Coronary artery (tissue), 2 donors: ENCODE measurements around the gene SCYL2.

Experiments used
- DNase-seq: peaks from one replicate; pipeline ENCODE4 v3.0.0-alpha.2; 2017; ENCODE audit warnings: low spot score
- H3K27ac ChIP-seq, 2 donors: fragments of 200-600 bp; sonication (generic); one replicate each; pipeline ENCODE4 v1.5.1; 2016 to 2019
- H3K4me3 ChIP-seq: fragments of 200-600 bp; sonication (generic); 2 replicates; pipeline ENCODE4 v1.5.1; 2016; ENCODE audit warnings: mild to moderate bottlenecking, moderate library complexity
- TF ChIP-seq, protein P1 (sequence below): fragments of 200-600 bp; sonication (generic); IDR thresholded peaks from one replicate; pipeline ENCODE4 v1.5.1; 2019; ENCODE audit warnings: antibody characterized with exemption

SCYL2 gene

DNA sequence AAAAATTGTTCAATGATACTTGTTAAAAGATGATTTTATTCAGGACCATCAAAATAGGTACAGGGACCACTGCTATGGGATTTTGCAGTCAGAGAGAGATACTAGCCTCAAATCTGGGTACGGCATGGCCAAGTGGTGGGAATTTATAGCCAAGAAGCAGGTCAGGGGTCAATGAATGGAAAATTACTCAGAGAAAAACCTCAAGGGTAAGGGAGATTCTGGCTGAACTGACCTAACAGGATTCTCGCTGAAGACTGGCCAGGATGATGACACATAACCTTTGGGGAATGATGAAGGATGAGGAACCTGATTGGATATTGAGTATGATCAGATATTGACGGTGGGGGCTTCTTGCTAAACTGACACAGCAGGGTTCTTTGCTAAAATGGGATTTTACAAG, 32.8 kb upstream of the SCYL2 start:
- no peak overlapping the region for H3K4me3 ChIP-seq
- H3K27ac ChIP-seq, result peak overlapping the region in 1 of 2 donors; percentile 17
- TF ChIP-seq, protein P1, sequence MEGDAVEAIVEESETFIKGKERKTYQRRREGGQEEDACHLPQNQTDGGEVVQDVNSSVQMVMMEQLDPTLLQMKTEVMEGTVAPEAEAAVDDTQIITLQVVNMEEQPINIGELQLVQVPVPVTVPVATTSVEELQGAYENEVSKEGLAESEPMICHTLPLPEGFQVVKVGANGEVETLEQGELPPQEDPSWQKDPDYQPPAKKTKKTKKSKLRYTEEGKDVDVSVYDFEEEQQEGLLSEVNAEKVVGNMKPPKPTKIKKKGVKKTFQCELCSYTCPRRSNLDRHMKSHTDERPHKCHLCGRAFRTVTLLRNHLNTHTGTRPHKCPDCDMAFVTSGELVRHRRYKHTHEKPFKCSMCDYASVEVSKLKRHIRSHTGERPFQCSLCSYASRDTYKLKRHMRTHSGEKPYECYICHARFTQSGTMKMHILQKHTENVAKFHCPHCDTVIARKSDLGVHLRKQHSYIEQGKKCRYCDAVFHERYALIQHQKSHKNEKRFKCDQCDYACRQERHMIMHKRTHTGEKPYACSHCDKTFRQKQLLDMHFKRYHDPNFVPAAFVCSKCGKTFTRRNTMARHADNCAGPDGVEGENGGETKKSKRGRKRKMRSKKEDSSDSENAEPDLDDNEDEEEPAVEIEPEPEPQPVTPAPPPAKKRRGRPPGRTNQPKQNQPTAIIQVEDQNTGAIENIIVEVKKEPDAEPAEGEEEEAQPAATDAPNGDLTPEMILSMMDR, result no peak
- no peak for DNase-seq

DNA sequence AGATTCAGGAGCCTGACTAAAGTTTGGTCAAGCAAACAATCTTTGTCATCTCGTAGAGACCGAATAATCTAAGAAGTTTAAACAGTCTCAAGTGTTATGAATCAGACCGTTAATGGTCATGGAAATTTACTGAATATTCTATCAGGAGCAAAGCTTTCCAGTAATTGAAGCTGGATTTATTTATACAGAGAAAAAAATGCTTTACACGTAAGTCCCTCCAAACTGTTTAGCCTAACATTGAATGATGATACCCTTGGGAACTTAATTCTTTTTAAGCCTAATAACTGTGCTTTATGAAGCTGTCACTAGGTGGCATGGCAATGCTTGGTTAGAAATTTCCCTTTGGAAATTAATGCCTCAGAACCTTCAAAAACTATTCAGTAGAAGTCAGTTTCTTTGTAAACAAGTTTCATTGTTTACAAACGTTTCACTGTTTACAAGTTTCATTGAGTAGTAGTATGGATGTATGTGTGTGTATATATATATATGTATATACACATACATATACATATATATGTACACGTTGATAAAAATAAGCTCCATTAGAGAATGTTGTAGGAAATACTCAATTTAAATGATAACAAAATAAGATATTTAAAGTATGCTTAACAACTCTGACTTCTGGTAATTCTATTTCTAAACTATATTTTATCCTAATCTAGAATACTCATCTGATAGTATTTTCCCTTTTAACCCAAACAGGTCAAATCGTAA, 32.2 kb upstream of the SCYL2 start:
- Histone ChIP-seq H3K27ac (peak overlapping the region in 1 of 2 donors; percentile 17), H3K4me3 (no peak overlapping the region)
- TF ChIP-seq, protein P1, result peak; percentile 41
- no peak for DNase-seq

DNA sequence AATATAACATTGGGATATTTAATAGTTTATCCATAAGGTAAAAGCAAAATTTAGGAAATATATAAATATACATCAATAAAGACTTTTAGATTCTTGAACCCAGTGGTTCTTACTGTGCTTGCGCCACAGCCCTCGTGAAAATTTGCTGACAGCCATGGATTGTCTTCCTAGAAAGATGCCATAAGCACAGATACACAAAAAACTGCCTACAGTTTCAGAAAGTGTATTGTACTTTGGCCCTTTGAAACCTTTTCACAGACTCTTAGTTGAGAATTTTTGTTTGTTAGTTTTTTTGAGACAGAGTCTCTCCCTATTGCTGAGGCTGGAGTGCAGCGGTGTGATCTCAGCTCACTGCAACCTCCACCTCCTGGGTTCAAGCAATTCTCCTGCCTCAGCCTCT, 28.2 kb upstream of the SCYL2 start:
- TF ChIP-seq, protein P1, result no peak
- DNase-seq, result no peak
- Histone ChIP-seq H3K27ac (no peak overlapping the region), H3K4me3 (no peak overlapping the region)

DNA sequence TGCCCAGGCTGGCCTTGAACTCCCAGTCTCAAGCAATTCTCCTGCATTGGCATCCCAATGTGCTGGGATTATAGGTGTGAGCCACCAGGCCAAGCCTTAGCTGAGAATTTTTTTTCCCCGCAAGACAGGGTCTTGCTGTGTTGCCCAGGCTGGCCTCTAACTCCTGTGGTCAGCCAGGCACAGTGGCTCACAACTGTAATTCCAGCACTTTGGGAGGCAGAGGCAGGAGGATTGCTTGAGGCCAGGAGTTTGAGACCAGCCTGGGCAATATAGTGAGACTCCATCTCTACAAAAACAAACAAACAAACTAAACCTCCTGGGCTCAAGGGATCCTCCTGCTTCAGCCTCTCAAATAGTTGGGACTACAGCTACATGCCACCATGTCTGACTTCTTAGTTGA, 27.4 kb upstream of the SCYL2 start:
- H3K4me3 ChIP-seq, result no peak overlapping the region
- DNase-seq, result no peak
- TF ChIP-seq, protein P1, result no peak

DNA sequence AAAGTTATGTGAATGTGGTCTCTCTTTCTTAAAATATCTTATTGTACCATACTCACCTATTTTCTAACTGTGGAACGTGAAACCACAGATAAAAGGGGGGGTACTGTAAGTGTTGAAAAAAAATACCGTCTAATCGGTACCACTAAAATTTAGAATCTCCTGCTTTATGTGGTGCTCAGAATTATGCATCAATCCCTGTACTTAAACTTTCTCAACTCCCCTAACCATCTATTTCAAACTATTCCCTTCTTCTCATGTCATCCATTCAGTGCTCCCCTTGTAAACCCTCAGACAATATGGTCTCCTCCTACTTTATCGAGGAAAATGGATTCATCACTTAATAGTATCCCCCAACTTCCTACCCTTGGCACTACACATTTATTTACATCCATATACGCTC, 23.8 kb upstream of the SCYL2 start:
- TF ChIP-seq, protein P1, result no peak

More for the DNA sequence above, 27.4 kb upstream of the SCYL2 start:
- H3K27ac ChIP-seq, result no peak overlapping the region

DNA sequence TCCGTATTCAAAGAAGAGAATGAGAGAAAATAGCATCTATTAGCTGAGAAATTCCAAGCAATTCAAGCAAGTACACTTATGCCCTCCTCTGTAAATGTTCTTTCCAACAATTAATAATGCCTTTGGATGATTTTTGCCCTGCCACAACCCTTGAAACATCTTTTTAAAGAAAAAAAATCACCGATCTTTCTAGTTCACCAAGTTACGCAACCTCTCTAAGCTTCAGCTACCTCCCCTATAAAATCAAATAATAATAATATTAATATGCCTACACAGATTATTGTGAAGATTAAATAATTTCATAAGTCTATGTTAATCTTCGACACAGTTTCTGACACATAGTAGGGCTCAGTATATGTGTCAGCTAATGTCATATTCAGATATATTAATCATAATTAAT, 19.2 kb upstream of the SCYL2 start:
- TF ChIP-seq, protein P1, result no peak
- no peak for DNase-seq
- Histone ChIP-seq H3K27ac (no peak overlapping the region), H3K4me3 (no peak overlapping the region)

More for the DNA sequence above, 23.8 kb upstream of the SCYL2 start:
- H3K27ac ChIP-seq, result no peak overlapping the region
- H3K4me3 ChIP-seq, result no peak overlapping the region
- no peak for DNase-seq

DNA sequence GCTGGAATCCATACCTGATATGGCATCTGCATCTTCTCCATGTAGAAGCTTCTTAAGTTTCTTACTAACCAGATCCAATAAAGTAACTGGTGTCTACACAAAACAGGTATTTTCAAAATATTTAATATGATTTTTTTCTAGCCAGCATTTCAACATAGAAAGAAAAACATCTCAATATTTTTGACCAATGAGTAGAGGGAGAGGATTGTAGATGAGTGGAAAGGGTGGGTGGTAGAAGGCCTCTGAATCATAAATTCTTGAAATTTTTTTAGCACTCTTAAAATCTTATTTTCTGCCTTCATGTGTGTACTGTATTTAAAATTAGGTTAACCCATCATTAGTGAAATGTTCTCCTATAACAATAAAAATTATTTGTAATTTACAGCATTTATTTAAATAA, 18.1 kb upstream of the SCYL2 start:
- Histone ChIP-seq H3K27ac (no peak overlapping the region), H3K4me3 (no peak overlapping the region)
- TF ChIP-seq, protein P1, result no peak
- DNase-seq, result no peak
